Sigmoid colon (tissue), 7 donors: ENCODE results near the gene POLN. TPM values are rescaled to one million over a fixed set of nuclear protein-coding genes. Genes with fewer than 3 reads are reported as not detected.

Experiments
- DNase-seq: peaks from one replicate; pipeline ENCODE4 v3.0.0-alpha.2; 2019
- H3K27ac ChIP-seq, 4 donors: fragments of 200-600 bp; sonication (generic); one replicate each; pipeline ENCODE4 v1.5.1; 2016 to 2019; ENCODE audit warnings: mild to moderate bottlenecking in 1 of 4
- H3K27me3 ChIP-seq, 3 donors: fragments of 200-600 bp; sonication (generic); one replicate each; pipeline ENCODE4 v1.5.1; 2019; ENCODE audit warnings: mild to moderate bottlenecking in 1 of 3
- H3K36me3 ChIP-seq, 4 donors: fragments of 200-600 bp; sonication (generic); one replicate each; pipeline ENCODE4 v1.5.1; 2016 to 2019
- H3K4me1 ChIP-seq, 4 donors: fragments of 200-600 bp; sonication (generic); one replicate each; pipeline ENCODE4 v1.5.1; 2017 to 2019
- H3K4me3 ChIP-seq, 4 donors: fragments of 200-600 bp; sonication (generic); one replicate each; pipeline ENCODE4 v1.5.1; 2017 to 2019; ENCODE audit warnings: mild to moderate bottlenecking in 2 of 4, moderate library complexity in 1 of 4
- H3K9me3 ChIP-seq, 4 donors: fragments of 200-600 bp in 3 of 4; sonication (generic) in 3 of 4; one replicate each; pipeline versions ENCODE4 v1.5.1 to v1.6.1; 2013 to 2019
- EP300 ChIP-seq, 4 donors: sonication (generic); formaldehyde crosslinking; IDR thresholded peaks; one replicate each; pipeline ENCODE4 v1.6.1; 2017; ENCODE audit warnings: antibody characterized with exemption in 4 of 4
- POLR2A ChIP-seq, 2 donors: fragments of 450-650 bp; IDR thresholded peaks; one replicate each; pipeline ENCODE4 v1.6.1; 2016; ENCODE audit warnings: antibody characterized with exemption in 2 of 2, mild to moderate bottlenecking in 2 of 2, moderate library complexity in 2 of 2
- POLR2AphosphoS5 ChIP-seq, 4 donors: sonication (generic); formaldehyde crosslinking; IDR thresholded peaks; one replicate each; pipeline ENCODE4 v1.6.1; 2017; ENCODE audit warnings: antibody characterized with exemption in 4 of 4
- WGBS, 2 donors: extraction: QIAGEN DNeasy Blood & Tissue Kit; methylation state at CpG; one replicate each; pipeline ENCODE4 v1.1.7; 2013; 5-methylcytosine and 5-hydroxymethylcytosine counted together
- intact Hi-C: fragments of 100-400 bp; cut with DNase I; formaldehyde crosslinking; loops from one replicate; pipeline ENCODE4 v1.15.1; 2023
- polyA plus RNA-seq, 3 donors: library from polyadenylated mRNA; stranded (reverse); fragments of 200-250 nt; gene quantifications; one replicate each; pipeline ENCODE4 v1.2.3, GENCODE V29; 2013
- total RNA-seq, 4 donors: library from RNA; depleted of rRNA; stranded (reverse); fragments of >200 nt; gene quantifications; one replicate each; pipeline ENCODE4 v1.1.0, GENCODE V29; 2016
- TF ChIP-seq, protein P1 (sequence below), 4 experiments: fragments of 450-650 bp in 3 of 4; fragments of 200-600 bp in 1 of 4; IDR thresholded peaks; one replicate each; pipeline ENCODE4 v1.5.1; 2016 to 2019; ENCODE audit warnings: antibody characterized with exemption in 4 of 4, mild to moderate bottlenecking in 3 of 4, moderate library complexity in 2 of 4
- donor health status: healthy with polysubstance abuse.
- donor health status: Bipolar disorder and iron deficiency.
- donor health status: healthy.

Gene POLN
- total and polyA plus RNA-seq, 7 donors: 0.60 to 9.4 (median 2.0) TPM; not detected in 1

DNA sequence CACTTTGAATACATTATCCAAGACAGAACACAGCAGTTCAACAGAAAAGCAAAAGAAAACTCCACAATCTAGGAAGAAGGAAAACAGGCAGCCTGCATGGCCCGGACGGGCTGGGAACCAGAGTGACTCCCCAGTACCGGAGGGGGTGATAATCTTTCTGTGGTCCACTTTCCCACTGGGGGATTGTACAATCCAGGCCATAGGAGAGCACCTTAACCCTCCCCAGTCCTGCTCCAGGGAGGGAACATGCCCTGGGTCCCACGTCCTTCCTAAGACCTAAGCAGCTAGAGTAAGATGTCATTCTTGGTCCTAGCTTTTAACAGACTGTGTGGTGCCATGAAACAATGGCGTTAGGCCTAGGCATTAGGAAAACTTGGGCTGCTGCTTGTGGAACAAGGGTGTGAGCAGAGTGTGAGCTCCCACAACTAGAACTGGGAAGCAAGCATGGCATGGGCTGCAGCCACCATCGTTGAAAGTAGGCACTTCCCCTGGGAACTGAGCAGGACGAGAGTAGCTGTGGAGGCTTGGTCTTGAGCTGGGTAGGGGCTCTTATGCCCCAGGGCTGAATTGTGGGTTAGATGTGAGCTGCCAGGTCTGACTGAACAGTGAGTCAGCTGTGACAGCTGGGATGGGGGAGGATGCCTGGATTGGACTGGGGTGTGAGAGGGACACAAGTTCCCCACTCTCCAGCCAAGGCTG, 140.4 kb downstream of the POLN start:
- 92 to 94% methylated on average over 7 of the region's 7 CpGs for WGBS, 2 donors
- TF ChIP-seq EP300 (IDR thresholded peaks at IDR 0.05): no peak
- no peak for TF ChIP-seq POLR2A (IDR thresholded peaks at IDR 0.05)
- no peak for TF ChIP-seq POLR2AphosphoS5 (IDR thresholded peaks at IDR 0.05)
- TF ChIP-seq, protein P1, sequence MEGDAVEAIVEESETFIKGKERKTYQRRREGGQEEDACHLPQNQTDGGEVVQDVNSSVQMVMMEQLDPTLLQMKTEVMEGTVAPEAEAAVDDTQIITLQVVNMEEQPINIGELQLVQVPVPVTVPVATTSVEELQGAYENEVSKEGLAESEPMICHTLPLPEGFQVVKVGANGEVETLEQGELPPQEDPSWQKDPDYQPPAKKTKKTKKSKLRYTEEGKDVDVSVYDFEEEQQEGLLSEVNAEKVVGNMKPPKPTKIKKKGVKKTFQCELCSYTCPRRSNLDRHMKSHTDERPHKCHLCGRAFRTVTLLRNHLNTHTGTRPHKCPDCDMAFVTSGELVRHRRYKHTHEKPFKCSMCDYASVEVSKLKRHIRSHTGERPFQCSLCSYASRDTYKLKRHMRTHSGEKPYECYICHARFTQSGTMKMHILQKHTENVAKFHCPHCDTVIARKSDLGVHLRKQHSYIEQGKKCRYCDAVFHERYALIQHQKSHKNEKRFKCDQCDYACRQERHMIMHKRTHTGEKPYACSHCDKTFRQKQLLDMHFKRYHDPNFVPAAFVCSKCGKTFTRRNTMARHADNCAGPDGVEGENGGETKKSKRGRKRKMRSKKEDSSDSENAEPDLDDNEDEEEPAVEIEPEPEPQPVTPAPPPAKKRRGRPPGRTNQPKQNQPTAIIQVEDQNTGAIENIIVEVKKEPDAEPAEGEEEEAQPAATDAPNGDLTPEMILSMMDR (IDR thresholded peaks at IDR 0.05): no peak
- no peak for DNase-seq
- Histone ChIP-seq H3K4me3 (no peak overlapping the region), H3K27me3 (no peaks in the 10 kb centered on the region), H3K36me3 (no peaks in the 10 kb centered on the region), H3K9me3 (peaks cover 8 to 18% (median 10%) of the 10 kb centered on the region in 4 donors), H3K4me1 (no peaks in the 10 kb centered on the region), H3K27ac (no peak overlapping the region)
- intact Hi-C loops: no loop called here

DNA sequence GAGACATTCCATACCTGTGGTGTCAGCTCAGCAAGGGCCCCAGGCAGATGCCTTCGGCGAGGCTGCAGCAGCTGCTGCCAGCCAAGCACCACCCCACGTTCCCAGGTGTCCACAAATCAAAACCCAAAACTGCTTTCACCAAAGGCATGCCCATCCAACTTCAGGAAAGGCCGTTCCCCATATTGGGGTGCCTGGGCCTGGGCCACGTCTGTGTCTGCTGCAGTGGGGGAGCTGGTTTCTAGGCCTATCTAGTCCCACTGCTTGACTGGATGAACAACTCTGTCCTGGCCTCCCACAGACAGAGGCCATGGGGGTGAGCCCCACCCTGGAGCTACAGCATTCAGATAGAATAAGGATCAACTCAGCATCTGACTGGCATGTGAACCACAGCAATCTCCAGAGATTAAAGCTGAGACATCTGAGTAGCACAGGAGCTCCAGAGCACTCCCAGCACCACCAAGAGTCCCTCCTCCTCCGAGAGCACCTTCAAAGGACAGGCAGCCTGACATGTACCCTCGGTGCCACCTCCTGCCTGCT, 145.8 kb downstream of the POLN start:
- DNase-seq: no peak
- TF ChIP-seq POLR2AphosphoS5 (IDR thresholded peaks at IDR 0.05) (no peak), EP300 (IDR thresholded peaks at IDR 0.05) (no peak), POLR2A (IDR thresholded peaks at IDR 0.05) (no peak)
- TF ChIP-seq, protein P1 (IDR thresholded peaks at IDR 0.05): no peak

DNA sequence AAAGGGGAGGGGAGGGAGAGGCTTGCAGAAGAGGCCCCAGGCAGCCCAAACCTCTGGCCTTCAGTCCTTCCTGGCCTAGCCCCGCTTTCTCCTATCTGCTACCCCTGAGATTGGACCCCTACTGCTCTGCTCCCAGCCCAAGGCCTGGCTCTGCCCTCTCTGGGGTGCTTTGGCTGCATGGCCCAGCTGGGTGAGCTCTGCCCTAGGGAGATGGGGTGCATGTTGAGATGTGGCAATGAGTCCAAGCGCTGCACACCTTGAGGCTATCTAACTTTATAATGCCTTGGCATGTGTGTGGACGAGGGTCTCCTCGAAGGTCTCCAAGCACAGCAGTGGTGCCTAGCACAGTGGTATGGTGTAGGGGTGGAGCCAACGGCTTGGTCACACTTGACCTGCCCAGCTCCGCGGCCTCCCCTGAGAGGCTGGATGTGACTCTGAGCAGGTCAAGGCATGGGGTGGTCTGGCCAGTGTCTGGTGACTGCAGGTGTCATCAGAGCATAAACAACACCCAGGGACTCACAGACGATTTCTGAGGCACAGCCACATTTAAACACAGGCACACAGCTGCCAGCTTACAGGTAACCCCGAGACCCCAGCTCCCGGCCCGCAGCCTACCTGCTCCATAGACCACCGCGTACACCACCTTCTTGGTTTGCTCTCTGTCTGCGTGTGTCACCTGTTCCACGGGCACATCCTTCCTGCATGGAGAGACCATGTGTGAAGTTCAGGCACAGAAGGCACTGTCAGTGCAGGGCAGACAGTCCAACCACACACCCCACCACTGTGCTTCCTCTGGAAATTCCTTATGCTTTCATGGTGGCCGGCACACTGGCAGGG, 146.5 kb downstream of the POLN start:
- Histone ChIP-seq H3K27me3 (no peaks in the 10 kb centered on the region), H3K27ac (no peak overlapping the region), H3K4me3 (no peak overlapping the region), H3K4me1 (no peaks in the 10 kb centered on the region), H3K36me3 (no peaks in the 10 kb centered on the region), H3K9me3 (no peaks in the 10 kb centered on the region)
- WGBS, 2 donors: 93 to 94% methylated on average over 16 of the region's 16 CpGs
- intact Hi-C loops: no loop called here
- no peak for DNase-seq
- TF ChIP-seq POLR2A (IDR thresholded peaks at IDR 0.05) (no peak), EP300 (IDR thresholded peaks at IDR 0.05) (no peak), POLR2AphosphoS5 (IDR thresholded peaks at IDR 0.05) (no peak)
- TF ChIP-seq, protein P1 (IDR thresholded peaks at IDR 0.05): no peak

More for the DNA sequence above, 145.8 kb downstream of the POLN start:
- WGBS, 2 donors: 88 to 91% methylated on average over 7 of the region's 7 CpGs
- Histone ChIP-seq H3K9me3 (no peaks in the 10 kb centered on the region), H3K4me1 (no peaks in the 10 kb centered on the region), H3K36me3 (no peaks in the 10 kb centered on the region), H3K27me3 (no peaks in the 10 kb centered on the region), H3K27ac (no peak overlapping the region), H3K4me3 (no peak overlapping the region)
- intact Hi-C loops: no loop called here

DNA sequence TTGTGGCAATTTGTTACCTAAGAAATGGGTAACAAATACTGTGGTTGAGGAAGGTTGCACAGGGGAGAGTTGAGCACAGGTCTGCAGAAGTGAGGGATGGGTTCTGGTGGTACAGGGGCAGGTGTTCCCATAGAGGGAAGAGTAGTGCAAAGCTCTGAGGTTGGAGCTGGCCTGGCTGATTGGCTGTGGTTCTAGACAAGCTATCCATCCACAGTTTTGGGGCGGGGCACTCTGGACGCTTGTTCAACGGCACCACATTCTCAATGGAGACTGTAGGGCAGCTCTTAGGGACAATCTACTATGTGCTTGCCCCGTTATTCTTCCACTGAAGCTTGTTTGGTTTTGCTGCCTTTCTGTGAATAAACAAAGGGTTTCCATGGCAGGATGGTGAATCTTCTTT, 147.4 kb downstream of the POLN start:
- WGBS, 2 donors: 88% methylated on average over 4 of the region's 4 CpGs
- no peaks in the 10 kb centered on the region for H3K36me3 ChIP-seq
- no peaks in the 10 kb centered on the region for H3K4me1 ChIP-seq
- no peaks in the 10 kb centered on the region for H3K9me3 ChIP-seq
- no peak overlapping the region for H3K27ac ChIP-seq
- no peak for DNase-seq
- intact Hi-C loops: no loop called here
- no peak overlapping the region for H3K4me3 ChIP-seq
- no peaks in the 10 kb centered on the region for H3K27me3 ChIP-seq
- TF ChIP-seq, protein P1 (IDR thresholded peaks at IDR 0.05): no peak
- TF ChIP-seq EP300 (IDR thresholded peaks at IDR 0.05) (no peak), POLR2A (IDR thresholded peaks at IDR 0.05) (no peak), POLR2AphosphoS5 (IDR thresholded peaks at IDR 0.05) (no peak)
